NT2/D1 (cell line): ENCODE results near the gene HS6ST3.

Source experiments
- DNase-seq: peaks from one replicate; pipeline ENCODE4 v3.0.0-alpha.2; 2011; ENCODE audit warnings: low read depth, low spot score
- H3K27me3 ChIP-seq: 2 replicates; pipeline ENCODE4 v1.6.0; 2011; ENCODE audit warnings: mild to moderate bottlenecking; ENCODE audit not compliant: insufficient read length, insufficient read depth
- H3K36me3 ChIP-seq: 2 replicates; pipeline ENCODE4 v1.6.1; 2011; ENCODE audit warnings: mild to moderate bottlenecking, low read length, mixed read lengths; ENCODE audit not compliant: insufficient read depth, insufficient read length
- H3K4me1 ChIP-seq: 2 replicates; pipeline ENCODE4 v1.5.1; 2011; ENCODE audit not compliant: insufficient read depth, insufficient read length
- H3K4me3 ChIP-seq: 2 replicates; pipeline ENCODE4 v1.5.1; 2011; ENCODE audit warnings: low read depth; ENCODE audit not compliant: insufficient read length
- H3K9ac ChIP-seq: 2 replicates; pipeline ENCODE4 v1.6.0; 2011; ENCODE audit warnings: low read depth; ENCODE audit not compliant: insufficient read length
- H3K9me3 ChIP-seq: 2 replicates; pipeline ENCODE4 v1.5.1; 2011; ENCODE audit warnings: mild to moderate bottlenecking, low read length; ENCODE audit not compliant: insufficient read depth
- SUZ12 ChIP-seq: IDR thresholded peaks from 2 replicates; pipeline ENCODE4 v1.6.1; 2011; ENCODE audit not compliant: insufficient read length, insufficient read depth; ENCODE audit errors: extremely low read depth
- YY1 ChIP-seq: IDR thresholded peaks from 2 replicates; pipeline ENCODE4 v1.6.1; 2011; ENCODE audit not compliant: insufficient read length, insufficient read depth
- ZNF274 ChIP-seq: IDR thresholded peaks from 2 replicates; pipeline ENCODE4 v1.6.1; 2011; ENCODE audit warnings: mild to moderate bottlenecking, low read depth, low read length

The HS6ST3 gene

DNA sequence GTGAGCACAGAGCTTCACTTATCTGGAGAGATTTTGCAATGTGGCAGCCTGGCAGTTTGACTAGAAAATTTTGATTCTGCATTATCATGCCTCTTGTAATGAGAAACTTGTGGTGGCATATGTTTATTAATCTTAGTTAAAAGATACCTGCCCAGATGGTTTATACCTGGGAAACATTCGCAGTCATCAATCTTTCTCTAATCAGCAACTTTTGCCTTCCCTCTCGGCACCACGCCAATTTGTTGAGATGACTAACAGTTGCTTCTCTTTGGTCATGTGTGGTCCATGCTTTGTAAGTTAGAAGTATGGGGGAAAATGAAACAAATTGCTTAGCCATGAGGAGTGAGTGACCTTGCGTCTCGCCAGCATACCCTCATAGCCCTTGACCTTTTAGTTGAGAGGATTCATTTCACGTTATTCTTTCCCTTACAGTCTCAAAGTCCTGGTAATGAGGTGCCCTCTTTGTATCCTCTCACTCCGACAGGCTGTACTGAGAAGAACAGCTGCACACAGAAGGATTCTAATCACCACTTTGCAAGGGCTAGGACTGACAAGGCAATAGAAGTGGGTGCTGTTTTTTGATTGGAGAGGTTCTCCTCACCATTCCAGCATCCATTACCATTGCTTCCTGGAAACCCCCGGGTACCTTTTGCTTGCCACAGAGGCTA lies 703.0 kb downstream of the HS6ST3 start:
- DNase-seq = no peak
- no peaks in the 10 kb centered on the region for H3K27me3 ChIP-seq
- H3K4me1 ChIP-seq = no peaks in the 10 kb centered on the region
- H3K4me3 ChIP-seq = no peak overlapping the region
- H3K36me3 ChIP-seq = no peaks in the 10 kb centered on the region
- no peak overlapping the region for H3K9ac ChIP-seq
- no peaks in the 10 kb centered on the region for H3K9me3 ChIP-seq
- TF ChIP-seq SUZ12 = no peak
- no peak for TF ChIP-seq ZNF274
- TF ChIP-seq YY1 = no peak

DNA sequence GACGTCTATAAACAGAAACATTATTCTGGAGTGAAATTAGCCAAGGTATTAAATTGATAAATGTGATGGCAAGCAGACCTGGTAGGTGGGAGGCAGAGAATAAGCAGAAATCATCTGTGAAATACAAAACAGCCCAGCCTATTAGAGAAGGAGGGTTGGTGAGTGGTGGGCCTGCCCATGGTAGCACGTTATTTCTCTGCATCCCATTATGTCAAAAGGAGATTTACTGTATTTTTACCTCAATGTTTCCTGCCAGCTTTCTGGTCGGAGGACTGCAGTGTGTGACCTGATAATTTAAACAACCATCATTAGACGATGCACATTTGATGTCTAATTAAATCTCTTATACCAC lies 703.5 kb downstream of the HS6ST3 start:
- no peak overlapping the region for H3K9ac ChIP-seq
- H3K4me1 ChIP-seq = no peaks in the 10 kb centered on the region
- H3K4me3 ChIP-seq = no peak overlapping the region
- DNase-seq = no peak
- TF ChIP-seq ZNF274 (no peak), SUZ12 (no peak), YY1 (no peak)
- no peaks in the 10 kb centered on the region for H3K27me3 ChIP-seq
- H3K9me3 ChIP-seq = no peaks in the 10 kb centered on the region
- no peaks in the 10 kb centered on the region for H3K36me3 ChIP-seq

DNA sequence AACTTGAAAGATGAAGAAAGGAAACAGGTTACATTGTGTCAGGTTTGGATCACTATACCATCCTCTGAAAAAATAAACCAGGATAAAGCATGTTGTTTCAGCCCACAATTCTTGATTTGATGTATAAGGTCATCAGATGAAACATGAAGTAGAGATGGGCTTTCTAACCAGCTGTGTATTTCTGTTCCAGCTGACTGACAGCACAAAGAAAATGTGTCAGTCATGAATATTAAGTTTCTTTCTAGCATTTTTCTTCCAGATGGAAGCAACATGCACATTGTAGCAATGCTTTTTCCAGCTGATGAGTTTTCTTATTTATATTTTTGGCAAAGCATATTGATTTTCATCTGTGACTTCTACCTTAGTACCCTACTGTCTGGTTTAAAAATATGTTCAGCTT lies 704.8 kb downstream of the HS6ST3 start:
- Histone ChIP-seq H3K9me3 (no peaks in the 10 kb centered on the region), H3K4me3 (no peak overlapping the region), H3K27me3 (no peaks in the 10 kb centered on the region), H3K4me1 (no peaks in the 10 kb centered on the region), H3K9ac (no peak overlapping the region), H3K36me3 (no peaks in the 10 kb centered on the region)
- DNase-seq = no peak
- TF ChIP-seq ZNF274 (no peak), SUZ12 (no peak), YY1 (no peak)

DNA sequence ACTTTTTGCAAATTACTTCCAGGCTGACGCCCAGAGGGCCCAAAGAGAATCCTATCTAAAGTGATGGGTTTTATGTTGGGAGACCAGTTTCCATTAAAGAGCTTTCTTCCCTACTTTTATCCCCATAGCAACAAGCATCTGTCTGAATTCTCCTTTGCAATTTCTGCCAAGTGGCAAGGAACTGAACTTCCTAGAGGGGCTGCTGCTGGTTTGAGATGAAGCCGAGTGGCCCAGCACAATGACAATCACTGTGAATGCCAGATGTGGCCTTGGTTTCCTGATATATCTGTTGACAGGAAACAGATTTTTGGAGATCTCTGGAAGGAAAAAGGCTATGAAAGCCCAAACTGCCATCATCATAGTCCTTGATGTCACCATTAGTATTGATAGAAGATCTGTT lies 705.8 kb downstream of the HS6ST3 start:
- Histone ChIP-seq H3K4me3 (no peak overlapping the region), H3K36me3 (no peaks in the 10 kb centered on the region), H3K27me3 (no peaks in the 10 kb centered on the region), H3K4me1 (no peaks in the 10 kb centered on the region), H3K9me3 (no peaks in the 10 kb centered on the region), H3K9ac (no peak overlapping the region)
- TF ChIP-seq SUZ12 = no peak
- no peak for TF ChIP-seq YY1
- no peak for TF ChIP-seq ZNF274
- DNase-seq = no peak

DNA sequence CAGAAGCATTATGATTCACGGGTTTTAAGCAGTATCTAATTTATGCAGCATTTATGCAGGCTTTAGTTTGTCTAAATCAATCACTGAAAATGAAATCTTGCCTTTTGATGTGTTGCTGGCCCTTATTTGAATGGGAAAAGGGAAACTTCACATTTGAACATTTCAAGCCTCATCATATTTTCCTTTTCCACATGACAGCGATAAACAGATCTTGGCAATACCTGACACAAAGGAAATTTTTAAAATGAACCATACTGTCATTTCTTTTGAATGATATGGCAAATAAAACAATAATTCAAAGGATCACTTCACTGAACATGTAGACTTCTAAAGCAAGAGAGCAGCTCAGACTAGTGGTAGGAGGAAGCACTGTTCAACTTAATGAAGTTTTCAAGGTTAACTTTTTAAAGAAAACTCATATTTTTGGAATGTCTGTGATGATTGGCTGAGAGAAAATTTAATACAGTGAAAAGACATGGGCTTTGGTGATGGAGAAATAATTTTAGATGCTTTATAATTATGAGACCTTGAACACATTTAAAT lies 706.3 kb downstream of the HS6ST3 start:
- Histone ChIP-seq H3K27me3 (no peaks in the 10 kb centered on the region), H3K4me1 (no peaks in the 10 kb centered on the region), H3K4me3 (no peak overlapping the region), H3K9me3 (no peaks in the 10 kb centered on the region), H3K36me3 (no peaks in the 10 kb centered on the region), H3K9ac (no peak overlapping the region)
- TF ChIP-seq YY1 = no peak
- TF ChIP-seq SUZ12 = no peak
- no peak for TF ChIP-seq ZNF274
- no peak for DNase-seq

DNA sequence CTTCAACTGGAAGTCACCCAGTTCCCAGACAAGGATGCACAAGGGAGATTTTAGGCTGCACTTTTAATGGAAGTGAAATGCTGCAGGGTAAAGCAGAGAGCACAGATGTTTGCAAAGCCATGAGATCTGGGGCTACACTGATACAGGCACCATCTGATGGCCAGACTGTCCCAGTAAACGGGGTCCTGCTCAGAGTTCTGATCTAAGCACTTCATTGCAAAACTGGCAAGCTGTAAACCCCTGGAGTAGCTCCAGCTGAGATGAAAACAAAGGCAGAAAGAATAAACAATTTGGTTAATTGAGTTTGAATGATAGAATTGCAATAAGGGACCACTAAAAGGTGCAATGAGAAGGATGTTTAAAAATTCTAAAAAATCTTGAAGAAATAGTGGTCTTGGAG lies 707.2 kb downstream of the HS6ST3 start:
- Histone ChIP-seq H3K36me3 (no peaks in the 10 kb centered on the region), H3K4me3 (no peak overlapping the region), H3K9ac (no peak overlapping the region), H3K27me3 (no peaks in the 10 kb centered on the region), H3K4me1 (no peaks in the 10 kb centered on the region), H3K9me3 (no peaks in the 10 kb centered on the region)
- TF ChIP-seq ZNF274 (no peak), YY1 (no peak), SUZ12 (no peak)
- no peak for DNase-seq

DNA sequence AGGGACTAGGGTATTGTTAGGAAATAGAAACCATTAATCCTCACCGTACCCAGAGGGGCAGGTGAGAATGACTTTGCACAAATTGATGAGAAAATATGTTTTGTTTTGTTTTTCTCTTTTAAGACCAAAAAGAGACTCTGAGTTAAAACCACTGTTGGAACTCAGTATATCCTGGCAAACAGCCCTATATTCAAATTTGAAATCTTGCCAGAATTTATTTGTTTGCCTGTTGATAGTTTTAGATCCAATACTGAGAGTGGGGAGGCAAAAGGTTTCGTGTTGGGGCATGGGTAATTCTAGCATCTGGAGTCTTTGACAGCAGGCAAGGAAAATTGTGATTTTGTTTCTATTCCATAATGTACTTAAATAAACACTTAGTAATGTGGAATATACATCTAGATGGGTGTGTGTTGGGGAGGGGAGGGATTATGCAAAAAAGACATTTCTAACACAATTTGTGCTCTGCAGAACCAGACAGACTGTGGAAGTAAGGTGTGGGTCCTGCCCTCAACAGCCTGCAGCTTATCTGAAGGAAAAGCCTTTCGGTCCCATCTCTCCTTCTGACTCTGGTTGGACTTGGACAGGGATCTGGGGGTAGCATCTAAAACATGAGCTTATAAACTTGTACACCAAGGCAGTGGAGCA lies 713.7 kb downstream of the HS6ST3 start:
- no peak overlapping the region for H3K9ac ChIP-seq
- TF ChIP-seq YY1 (no peak), ZNF274 (no peak), SUZ12 (no peak)
- no peaks in the 10 kb centered on the region for H3K4me1 ChIP-seq
- H3K9me3 ChIP-seq = peaks cover 10% of the 10 kb centered on the region
- no peak overlapping the region for H3K4me3 ChIP-seq
- no peaks in the 10 kb centered on the region for H3K27me3 ChIP-seq
- DNase-seq = no peak
- no peaks in the 10 kb centered on the region for H3K36me3 ChIP-seq

DNA sequence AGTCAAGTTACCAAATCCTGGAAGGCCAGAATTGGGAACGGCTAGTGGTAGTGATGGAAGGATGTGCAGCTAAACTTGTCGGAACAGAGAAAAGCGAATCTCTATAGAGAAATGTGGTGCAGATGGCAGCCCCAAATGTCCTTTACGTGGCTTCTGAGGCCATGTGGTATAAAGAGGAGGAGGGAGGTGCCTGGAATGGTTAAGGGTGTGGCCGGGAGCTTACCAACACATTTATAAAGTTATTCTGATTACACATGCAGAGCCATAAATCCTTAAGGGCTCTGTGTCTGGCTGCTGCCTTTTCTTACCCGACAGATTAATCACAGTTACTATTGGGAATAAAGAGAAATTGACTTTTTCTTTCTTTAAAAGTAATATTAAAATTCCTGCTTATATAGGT lies 714.3 kb downstream of the HS6ST3 start:
- no peaks in the 10 kb centered on the region for H3K36me3 ChIP-seq
- H3K4me1 ChIP-seq = no peaks in the 10 kb centered on the region
- no peaks in the 10 kb centered on the region for H3K27me3 ChIP-seq
- no peak overlapping the region for H3K9ac ChIP-seq
- H3K4me3 ChIP-seq = no peak overlapping the region
- no peak for TF ChIP-seq SUZ12
- no peak for TF ChIP-seq ZNF274
- no peak for TF ChIP-seq YY1
- H3K9me3 ChIP-seq = peaks cover 10% of the 10 kb centered on the region
- DNase-seq = no peak
